Amygdala (tissue), 56 donors: ENCODE data around the gene TEX12.
"Not testable (repeated sequence)": the region's sequence is repeated elsewhere in the genome, so short reads cannot be mapped to it uniquely, and the experiment has no call there.

Experiments
- DNase-seq, 56 donors: peaks; one replicate each; lab custom pipeline; 2025; lab: John Stamatoyannopoulos, UW

TEX12 gene

DNA sequence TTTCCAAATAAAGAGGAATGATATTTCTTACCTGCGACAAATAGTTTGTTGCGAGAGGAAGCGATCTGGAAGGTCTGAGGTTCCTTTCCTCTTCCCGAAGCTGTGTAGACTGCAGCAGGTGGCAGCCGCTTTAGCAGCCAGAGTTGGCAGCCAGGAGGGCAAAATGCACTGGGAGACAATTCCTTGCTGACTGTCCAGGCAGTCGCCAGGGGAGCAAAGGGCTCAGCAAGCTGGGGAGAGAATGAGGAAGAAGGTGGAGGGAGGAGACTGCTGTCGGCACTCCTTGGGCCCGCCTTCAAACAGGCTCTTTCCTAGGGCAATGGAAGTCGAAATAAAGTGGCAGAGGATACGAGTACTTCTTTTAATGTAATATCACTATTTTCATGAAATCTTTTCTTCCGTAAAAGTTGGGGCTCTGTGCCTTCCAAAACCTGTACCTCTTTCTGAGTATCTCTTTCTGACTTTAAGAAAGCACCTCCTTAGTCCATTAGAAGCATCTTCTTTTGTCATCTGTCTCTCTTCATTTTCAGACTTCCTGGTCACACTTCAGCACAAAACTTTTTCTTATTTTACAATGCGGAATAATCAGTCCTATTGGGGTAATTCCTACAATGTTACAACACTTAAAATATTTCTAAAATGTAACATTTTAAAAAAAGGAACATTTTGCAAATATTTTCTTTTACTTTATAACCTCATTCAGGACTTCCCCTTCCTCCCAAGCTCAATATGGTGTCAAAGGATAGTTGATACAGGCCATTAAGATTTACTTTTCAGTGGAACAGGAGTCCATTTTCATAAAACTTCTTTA is 3.1 kb upstream of the TEX12 start, which contains the start of gene IL18:
TSS of gene IL18 (minus strand) at position 220 of the 811 bp plus-strand sequence. CDS start 9,041 bp downstream, outside the sequence.
- peak in 13 of 56 donors; percentile 1 to 33 (median 6) for DNase-seq

DNA sequence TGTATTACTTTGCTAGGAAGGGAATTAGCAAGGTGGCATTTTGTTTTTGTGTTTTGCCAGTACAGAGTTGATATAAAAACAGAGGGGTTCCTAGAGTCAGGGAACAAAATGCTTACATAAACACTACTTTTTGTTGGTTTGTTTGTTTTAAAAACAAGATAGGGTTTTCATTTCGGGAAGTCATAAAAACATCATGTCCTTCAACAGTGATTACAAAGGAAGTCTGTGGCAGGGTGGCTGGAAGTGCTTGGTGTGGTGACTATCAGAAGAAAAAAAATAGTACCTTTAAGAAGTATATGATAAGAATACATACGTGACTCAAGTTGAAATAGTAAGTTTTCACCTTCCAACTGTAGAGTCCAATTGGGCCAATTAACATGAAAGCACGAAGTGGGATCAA is 2.1 kb upstream of the TEX12 start:
- no peak for DNase-seq

DNA sequence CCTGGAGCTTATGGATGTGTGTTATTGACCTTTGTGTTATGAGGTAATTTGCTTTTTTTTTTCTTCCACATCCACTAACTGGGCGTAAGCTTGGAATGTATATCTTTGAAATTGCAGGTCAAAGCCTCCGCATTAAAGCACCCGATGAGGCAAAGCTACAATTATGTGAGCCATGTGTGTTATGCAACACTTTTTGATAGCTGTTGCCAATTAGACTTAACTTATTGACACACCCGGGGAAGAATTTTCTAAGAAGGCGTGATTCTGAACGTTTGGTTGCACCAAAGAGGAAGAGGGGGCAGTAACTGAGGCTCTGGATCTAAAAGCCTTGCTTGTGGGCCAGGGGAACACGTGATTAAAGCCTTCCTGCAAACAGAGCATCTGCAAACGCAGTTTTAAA is 610 bp upstream of the TEX12 start:
- DNase-seq = no peak

GRCh38 chr11:112172362-112172994 is 5.3 kb downstream of the TEX12 start:
- no peak for DNase-seq

DNA sequence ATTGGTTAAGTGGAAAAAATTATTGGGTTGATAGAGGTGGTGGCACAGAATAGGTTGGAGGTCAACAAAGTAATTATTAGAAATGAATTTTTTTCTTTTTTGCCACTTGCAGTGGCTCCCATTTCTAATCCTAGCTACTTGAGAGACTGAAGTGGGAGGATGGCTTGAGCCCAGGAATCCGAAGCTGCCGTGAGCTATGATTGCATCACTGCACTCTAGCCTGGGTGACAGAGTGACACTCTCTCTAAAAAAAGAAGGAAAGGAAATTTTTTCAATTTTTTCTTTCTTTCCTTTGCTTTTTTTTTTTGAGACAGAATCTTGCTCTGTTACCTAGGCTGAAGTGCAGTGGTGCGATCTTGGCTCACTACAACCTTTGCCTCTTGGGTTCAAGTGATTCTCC is 6.0 kb downstream of the TEX12 start:
- no peak for DNase-seq

GRCh38 chr11:112174789-112175598 is 7.8 kb downstream of the TEX12 start, which contains the start of gene BCO2:
BCO2 (plus strand) TSS chr11:112175512; CDS start chr11:112175602, 90 bp downstream.
- DNase-seq = peak in 52 of 56 donors; percentile 3 to 86 (median 60)

- DNase-seq = peak in 1 of 56 donors; percentile 63
These were observed 8.4 kb downstream of the TEX12 start for GRCh38 chr11:112175599-112175952.

DNA sequence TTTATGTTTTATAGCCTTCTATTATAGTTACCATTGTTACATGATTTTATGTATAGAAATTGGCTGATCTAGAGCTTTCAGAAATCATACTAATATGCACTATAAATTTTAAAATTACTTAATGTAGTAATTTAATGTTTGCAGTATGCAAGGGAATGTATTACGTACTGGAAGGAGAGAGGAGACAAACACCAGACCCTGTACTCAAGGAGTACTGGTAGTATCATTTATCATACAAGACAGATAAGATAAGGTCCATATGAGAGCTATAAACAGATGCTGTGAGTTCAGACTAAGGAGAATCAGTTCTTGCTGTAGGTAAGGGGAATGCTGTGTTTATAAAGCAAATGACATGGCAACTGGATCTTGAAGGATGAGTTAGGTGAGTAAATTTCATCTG is 8.9 kb downstream of the TEX12 start:
- no peak for DNase-seq

GRCh38 chr11:112177589-112177988 is 10.4 kb downstream of the TEX12 start:
- DNase-seq = no peak

DNA sequence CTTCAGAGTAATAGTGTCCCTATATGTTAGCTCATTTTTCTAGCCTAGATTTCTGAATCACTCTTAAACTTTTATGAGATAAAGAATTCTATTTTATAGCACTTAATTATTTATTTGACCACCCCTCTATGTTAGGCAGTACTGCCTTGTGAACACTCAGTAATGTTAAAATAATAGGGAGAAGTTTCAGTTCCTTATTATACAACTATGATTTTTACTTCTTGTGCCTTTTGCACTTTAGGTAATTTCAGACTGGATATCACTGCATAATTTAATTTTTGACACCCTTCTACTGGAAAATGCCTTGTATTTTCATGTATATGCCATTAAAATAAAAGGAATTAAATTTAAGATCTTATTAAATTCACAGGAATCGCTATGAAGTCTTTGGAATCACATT is 11.3 kb downstream of the TEX12 start:
- no peak for DNase-seq

- no peak for DNase-seq
These were observed 11.8 kb downstream of the TEX12 start for GRCh38 chr11:112178936-112179335.

DNA sequence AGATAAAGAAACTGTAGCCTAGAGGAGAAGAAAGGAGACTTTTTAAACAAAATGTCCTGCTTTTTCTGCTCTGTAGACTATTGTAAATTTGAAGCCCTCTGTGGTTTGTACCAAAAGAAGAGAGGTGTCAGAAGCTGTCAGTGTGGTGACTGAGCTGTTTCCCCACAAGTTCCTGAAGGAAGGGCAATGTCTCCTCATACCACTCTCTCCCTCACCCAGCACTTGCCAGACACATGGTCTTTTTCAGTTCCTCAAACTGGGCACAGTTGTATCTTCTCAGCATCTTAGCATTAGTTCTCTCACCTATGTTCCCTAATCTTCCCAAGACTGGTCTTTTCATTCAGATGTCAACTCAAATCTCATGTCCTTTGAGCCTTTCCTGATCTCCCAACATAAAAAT is 12.4 kb downstream of the TEX12 start:
- peak in 9 of 56 donors; percentile 1 to 45 (median 13) for DNase-seq

- DNase-seq = no peak
These were observed 15.7 kb downstream of the TEX12 start for GRCh38 chr11:112182867-112183266.

DNA sequence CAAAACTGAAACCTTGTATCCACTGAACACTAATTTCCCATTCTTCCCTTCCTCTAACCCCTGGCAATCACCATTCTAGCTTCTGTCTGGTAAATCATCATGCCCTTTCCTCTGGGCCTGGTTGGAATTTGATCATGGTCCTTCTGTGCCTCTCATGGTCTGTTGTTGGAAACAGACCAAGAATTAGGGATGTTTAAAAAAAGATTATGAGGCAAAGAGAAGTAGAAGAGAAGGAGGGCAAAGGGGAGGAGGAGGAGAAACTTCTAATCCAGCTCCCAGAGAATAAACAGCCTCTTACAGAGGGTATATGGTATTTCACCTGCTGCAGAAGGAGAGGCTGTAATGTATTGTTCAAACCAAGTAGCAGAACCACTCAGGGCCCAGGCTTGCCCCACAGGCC is 18.7 kb downstream of the TEX12 start:
- DNase-seq = no peak

GRCh38 chr11:112186304-112186703 is 19.1 kb downstream of the TEX12 start:
- DNase-seq = no peak

DNA sequence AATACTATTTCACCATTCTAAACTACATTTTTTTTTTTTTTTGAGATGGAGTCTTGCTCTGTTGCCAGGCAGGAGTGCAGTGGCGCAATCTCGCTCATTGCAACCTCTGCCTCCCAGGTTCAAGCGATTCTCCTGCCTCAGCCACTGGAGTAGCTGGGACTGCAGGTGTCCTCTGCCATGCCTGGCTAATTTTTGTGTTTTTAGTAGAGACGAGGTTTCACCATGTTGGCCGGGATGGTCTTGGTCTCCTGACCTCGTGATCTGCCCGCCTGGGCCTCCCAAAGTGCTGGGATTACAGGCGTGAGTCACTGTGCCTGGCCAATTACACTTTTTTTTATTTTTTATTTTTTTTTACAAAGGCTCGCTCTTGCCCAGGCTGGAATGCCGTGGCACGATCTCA is 27.9 kb downstream of the TEX12 start:
- not testable (repeated sequence) for DNase-seq

DNA sequence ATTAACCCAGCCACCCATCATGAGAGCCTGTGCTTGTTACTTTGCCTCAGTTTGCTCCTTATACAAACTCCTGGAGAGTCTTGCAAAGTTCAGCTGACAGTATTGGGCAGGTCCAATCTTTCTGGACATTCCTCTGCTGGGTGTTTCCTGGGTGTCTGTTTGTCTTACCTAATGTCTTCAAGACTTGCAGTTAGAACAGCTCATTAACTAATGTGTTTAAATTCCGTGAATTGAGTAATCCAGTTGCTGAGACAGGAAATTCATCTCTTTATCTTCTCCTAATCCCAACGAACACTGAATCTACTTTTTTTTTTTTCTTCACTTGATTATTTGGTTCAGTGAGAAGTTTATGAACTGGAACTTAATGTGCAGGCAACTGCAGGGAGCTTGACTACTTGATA is 28.8 kb downstream of the TEX12 start:
- DNase-seq = no peak

- no peak for DNase-seq
These were observed 29.4 kb downstream of the TEX12 start for GRCh38 chr11:112196519-112197087.

GRCh38 chr11:112199101-112199500 is 31.9 kb downstream of the TEX12 start:
- DNase-seq = not testable (repeated sequence)

- DNase-seq = no peak
These were observed 33.1 kb downstream of the TEX12 start for GRCh38 chr11:112200252-112200651.

DNA sequence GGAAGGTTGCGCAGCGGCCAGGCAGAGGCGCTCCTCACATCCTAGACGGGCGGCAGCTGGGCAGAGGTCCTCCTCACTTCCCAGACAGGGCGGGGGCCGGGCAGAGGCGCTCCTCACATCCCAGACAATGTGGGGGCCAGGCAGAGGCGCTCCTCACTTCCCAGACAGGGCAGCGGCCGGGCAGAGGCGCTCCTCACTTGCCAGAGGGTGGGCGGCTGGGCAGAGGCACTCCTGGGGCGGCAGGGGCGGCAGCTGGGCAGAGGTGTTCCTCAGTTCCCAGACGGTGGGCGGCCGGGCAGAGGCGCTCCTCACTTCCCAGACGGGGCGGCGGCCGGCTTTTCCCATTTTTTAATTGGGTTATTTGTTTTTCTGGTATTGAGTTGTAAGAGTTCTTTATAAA is 38.9 kb downstream of the TEX12 start:
- no peak for DNase-seq
